Small intestine (tissue), 7 donors: ENCODE measurements around the gene WDR54. TPM values are rescaled to one million over a fixed set of nuclear protein-coding genes. Genes with fewer than 3 reads are reported as not detected.
"Not testable (repeated sequence)": the region's sequence is repeated elsewhere in the genome, so short reads cannot be mapped to it uniquely, and the experiment has no call there.

Experiments used
- DNase-seq, 2 donors: peaks; one replicate each; pipeline versions ENCODE4 v3.0.0 to v3.0.0-alpha.2; 2013
- FAIRE-seq: peaks from 2 replicates; lab custom pipeline; 2012; peaks lifted over from hg19 to GRCh38; lab: Jason Lieb, UNC
- H3K27ac ChIP-seq, 3 donors: one replicate each; pipeline ENCODE4 v1.5.1; 2013; ENCODE audit warnings: low read length in 2 of 3, mild to moderate bottlenecking in 2 of 3, control low read depth in 1 of 3, inconsistent platforms in 1 of 3, low read depth in 1 of 3, moderate library complexity in 1 of 3
- H3K27me3 ChIP-seq, 3 donors: one replicate each; pipeline ENCODE4 v1.6.1; 2013; ENCODE audit warnings: low read length in 3 of 3, inconsistent platforms in 1 of 3; ENCODE audit not compliant: control insufficient read depth in 3 of 3, insufficient read depth in 3 of 3
- H3K36me3 ChIP-seq, 3 donors: one replicate each; pipeline ENCODE4 v1.6.1; 2013; ENCODE audit warnings: low read length in 3 of 3, inconsistent platforms in 1 of 3, low read depth in 1 of 3, mild to moderate bottlenecking in 1 of 3, moderate library complexity in 1 of 3; ENCODE audit not compliant: control insufficient read depth in 3 of 3, insufficient read depth in 2 of 3
- H3K4me1 ChIP-seq, 3 donors: one replicate each; pipeline ENCODE4 v1.6.1; 2013; ENCODE audit warnings: low read length in 2 of 3, inconsistent platforms in 1 of 3, low read depth in 1 of 3, mild to moderate bottlenecking in 1 of 3, moderate library complexity in 1 of 3; ENCODE audit not compliant: control insufficient read depth in 3 of 3, insufficient read depth in 2 of 3
- H3K4me3 ChIP-seq, 3 donors: one replicate each; pipeline ENCODE4 v1.5.1; 2013; ENCODE audit warnings: low read length in 3 of 3, control low read depth in 1 of 3, inconsistent platforms in 1 of 3, low read depth in 1 of 3, mild to moderate bottlenecking in 1 of 3, moderate library complexity in 1 of 3
- H3K9me3 ChIP-seq, 2 donors: one replicate each; pipeline ENCODE4 v1.6.1; 2013; ENCODE audit warnings: low read depth in 1 of 2, low read length in 1 of 2; ENCODE audit not compliant: control insufficient read depth in 2 of 2, insufficient read depth in 1 of 2
- WGBS, 3 donors: extraction: QIAGEN DNeasy Blood & Tissue Kit; methylation state at CpG; one replicate each; pipeline ENCODE4 v1.1.7; 2013; 5-methylcytosine and 5-hydroxymethylcytosine counted together
- polyA plus RNA-seq, 4 donors: library from polyadenylated mRNA; stranded (reverse) in 3 of 4; unstranded in 1 of 4; fragments of 200-250 nt in 3 of 4; fragments of 120-200 nt in 1 of 4; gene quantifications; one replicate each; pipeline versions ENCODE4 v1.2.1 to v1.2.3, GENCODE V29; 2013
- donor health status: healthy with polysubstance abuse.
- donor health status: control.
- donor health status: control.
- donor health status: Bipolar disorder and iron deficiency.
- donor health status: healthy.

Gene WDR54
- polyA plus RNA-seq, 4 donors, result 1.6 to 11.2 (median 6.2) TPM

DNA sequence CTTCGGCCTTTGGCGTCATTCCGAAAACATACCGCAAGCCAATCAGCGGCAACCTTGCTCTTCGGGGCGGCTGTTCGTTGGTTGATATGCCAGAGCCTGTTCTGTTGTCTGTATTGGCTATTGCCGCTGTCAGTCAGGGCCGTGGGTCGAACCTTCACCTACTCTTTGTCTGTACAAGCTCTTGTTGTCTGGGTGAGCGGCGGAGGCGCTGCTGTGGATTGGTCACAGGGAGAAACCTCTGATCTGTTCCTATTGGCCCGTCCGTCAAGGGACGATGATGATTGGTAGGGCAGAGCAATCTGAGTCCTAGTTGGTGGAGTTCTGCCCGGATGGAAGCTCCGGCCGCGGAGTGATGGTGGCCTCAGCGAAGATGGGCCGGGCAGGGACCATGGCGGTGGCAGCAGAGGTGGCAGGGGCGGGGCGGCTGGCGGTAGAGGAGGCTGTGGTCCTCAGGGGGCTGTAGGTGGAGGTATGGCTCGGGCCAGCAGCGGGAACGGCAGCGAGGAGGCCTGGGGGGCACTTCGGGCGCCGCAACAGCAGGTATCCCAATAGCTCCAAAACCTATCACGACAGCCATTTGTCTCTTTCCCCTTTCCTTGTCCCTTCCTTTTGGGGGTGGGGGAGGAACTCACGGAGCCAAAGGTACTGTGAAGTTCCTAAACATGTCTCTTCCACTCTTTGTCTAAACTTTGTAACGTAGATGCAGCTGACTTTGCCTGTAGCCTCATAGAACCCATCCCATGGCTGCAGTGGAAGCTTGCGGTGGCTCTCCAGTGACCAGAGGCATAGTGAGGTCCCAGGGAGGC lies 36.8 kb downstream of the WDR54 start, which contains the start of gene WBP1:
TSS of gene WBP1 (plus strand) at position 307 of the 806 bp plus-strand sequence. CDS start at position 472, 165 bp downstream.
- Histone ChIP-seq H3K36me3 (peaks cover 3 to 32% (median 7%) of the 10 kb centered on the region in 3 donors), H3K27me3 (no peaks in the 10 kb centered on the region), H3K4me3 (peak within 1 kb of the TSS; percentile 39 to 92 (median 72)), H3K27ac (peak within 1 kb of the TSS; percentile 92 to 98 (median 97)), H3K4me1 (peaks cover 3 to 44% (median 9%) of the 10 kb centered on the region in 3 donors), H3K9me3 (no peaks in the 10 kb centered on the region)
- peak; percentile 100 for DNase-seq
- FAIRE-seq, result peak; percentile 70
- 0 to 1% (median 0%) methylated on average over 32 to 38 of the region's 38 CpGs for WGBS, 3 donors

DNA sequence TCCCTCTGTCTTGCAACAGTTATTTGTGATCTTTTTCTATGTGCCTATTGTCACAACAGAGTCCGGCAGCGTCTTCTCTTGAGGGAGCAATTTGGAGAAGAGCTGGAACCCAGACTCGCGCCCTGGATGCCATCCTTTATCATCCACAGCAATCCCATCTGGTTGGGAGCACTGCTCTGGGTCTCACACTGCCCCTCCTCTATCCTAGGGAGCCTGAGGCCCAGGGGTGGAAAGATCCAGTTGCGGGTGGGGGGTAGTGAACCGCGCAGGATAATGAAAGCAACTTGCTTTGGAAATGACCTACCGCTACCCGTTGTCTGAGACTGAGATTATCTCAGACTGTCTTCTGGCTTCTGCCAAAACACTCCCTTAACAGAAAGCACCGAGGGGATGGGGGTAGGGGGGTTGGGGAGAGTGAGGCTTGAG lies 37.4 kb downstream of the WDR54 start:
- 0 to 2% (median 2%) methylated on average over 10 of the region's 10 CpGs for WGBS, 3 donors

DNA sequence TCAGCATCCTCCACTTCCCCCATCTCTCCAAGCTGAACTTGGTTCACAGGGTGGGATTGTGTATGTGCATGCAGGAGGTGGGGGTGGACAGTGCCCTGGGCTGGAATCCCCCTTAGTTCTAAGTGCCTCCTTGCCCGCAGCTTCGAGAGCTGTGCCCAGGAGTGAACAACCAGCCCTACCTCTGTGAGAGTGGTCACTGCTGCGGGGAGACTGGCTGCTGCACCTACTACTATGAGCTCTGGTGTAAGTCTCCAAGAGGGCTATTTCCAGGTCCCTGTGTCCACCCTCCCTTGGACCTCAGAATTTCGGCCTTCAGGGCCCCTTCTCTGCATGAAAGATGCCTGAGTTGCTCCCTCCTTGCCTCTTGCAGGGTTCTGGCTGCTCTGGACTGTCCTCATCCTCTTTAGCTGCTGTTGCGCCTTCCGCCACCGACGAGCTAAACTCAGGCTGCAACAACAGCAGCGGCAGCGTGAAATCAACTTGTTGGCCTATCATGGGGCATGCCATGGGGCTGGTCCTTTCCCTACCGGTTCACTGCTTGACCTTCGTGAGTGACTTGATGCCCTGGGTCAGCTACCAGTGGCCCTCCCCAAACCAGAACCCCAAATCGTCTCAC lies 38.1 kb downstream of the WDR54 start:
- Histone ChIP-seq H3K4me1 (peaks cover 3 to 48% (median 9%) of the 10 kb centered on the region in 3 donors), H3K36me3 (peaks cover 3 to 37% (median 7%) of the 10 kb centered on the region in 3 donors)
- H3K27me3 ChIP-seq, H3K9me3 ChIP-seq, FAIRE-seq, H3K27ac ChIP-seq, H3K4me3 ChIP-seq: not testable (repeated sequence)
- WGBS, 3 donors, result 56 to 77% (median 64%) methylated on average over 13 of the region's 13 CpGs
- DNase-seq, result peak in 1 of 2 donors; percentile 2

More for the DNA sequence above, 37.4 kb downstream of the WDR54 start:
- Histone ChIP-seq H3K4me3 (peak overlapping the region; percentile 39 to 92 (median 72)), H3K4me1 (peaks cover 3 to 46% (median 9%) of the 10 kb centered on the region in 3 donors), H3K27ac (peak overlapping the region; percentile 16 to 73 (median 32)), H3K27me3 (no peaks in the 10 kb centered on the region), H3K9me3 (no peaks in the 10 kb centered on the region), H3K36me3 (peaks cover 3 to 32% (median 7%) of the 10 kb centered on the region in 3 donors)
- DNase-seq, result peak in 1 of 2 donors; percentile 26
- FAIRE-seq, result no peak

DNA sequence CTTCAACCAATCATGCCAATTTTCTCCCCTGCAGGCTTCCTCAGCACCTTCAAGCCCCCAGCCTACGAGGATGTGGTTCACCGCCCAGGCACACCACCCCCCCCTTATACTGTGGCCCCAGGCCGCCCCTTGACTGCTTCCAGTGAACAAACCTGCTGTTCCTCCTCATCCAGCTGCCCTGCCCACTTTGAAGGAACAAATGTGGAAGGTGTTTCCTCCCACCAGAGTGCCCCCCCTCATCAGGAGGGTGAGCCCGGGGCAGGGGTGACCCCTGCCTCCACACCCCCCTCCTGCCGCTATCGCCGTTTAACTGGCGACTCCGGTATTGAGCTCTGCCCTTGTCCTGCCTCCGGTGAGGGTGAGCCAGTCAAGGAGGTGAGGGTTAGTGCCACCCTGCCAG lies 38.7 kb downstream of the WDR54 start:
- not testable (repeated sequence) for H3K4me3 ChIP-seq, H3K9me3 ChIP-seq, DNase-seq, FAIRE-seq, H3K27me3 ChIP-seq, H3K27ac ChIP-seq
- 56 to 67% (median 61%) methylated on average over 5 to 10 of the region's 10 CpGs for WGBS, 3 donors
- Histone ChIP-seq H3K36me3 (peaks cover 3 to 38% (median 7%) of the 10 kb centered on the region in 3 donors), H3K4me1 (peaks cover 3 to 47% (median 9%) of the 10 kb centered on the region in 3 donors)

DNA sequence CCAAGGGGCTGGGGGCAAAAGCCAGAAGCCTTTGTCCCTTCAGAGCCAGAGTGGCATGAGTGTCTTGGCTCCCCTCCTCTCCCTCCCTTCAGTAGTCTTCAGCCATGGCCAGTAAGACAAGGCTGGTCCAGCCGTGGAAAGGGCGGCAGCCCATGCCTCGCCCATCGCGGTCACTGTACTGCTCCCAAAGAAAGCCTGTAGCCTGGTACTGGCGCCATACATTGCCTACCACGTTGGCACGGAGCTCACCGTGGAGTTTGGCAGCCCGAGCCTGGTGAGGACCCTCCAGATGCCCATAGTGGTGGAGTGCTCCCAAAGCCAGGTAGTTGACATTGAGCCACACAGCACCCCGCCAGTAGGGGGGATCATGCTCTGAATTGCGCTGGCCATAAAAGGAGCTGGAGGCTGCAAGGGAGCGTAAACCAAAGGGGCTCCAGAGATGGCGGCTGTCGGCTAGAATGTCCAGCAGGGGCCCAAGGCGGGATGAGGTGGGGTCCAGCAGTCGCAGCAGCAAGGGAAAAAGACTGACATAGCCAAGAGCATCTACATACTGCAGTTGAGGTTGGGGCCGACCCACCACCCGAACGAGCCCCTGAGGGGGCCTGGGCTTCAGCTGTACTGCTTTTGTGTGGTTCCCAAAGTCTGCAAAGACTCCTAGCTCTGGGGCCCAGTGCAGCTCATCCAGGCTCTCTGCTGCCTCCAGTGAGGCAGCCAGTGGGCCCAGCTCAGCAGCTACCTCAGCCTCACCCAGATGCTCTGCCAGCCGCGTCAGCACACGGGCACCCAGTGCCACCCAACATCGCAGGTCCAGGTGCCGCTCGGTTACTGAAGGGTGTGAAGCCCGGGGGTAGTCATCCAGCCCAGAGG lies 39.9 kb downstream of the WDR54 start:
- Histone ChIP-seq H3K4me1 (peaks cover 0 to 36% (median 4%) of the 10 kb centered on the region in 3 donors), H3K4me3 (no peak overlapping the region), H3K27ac (no peak overlapping the region), H3K9me3 (no peaks in the 10 kb centered on the region), H3K27me3 (no peaks in the 10 kb centered on the region), H3K36me3 (peaks cover 3 to 34% (median 7%) of the 10 kb centered on the region in 3 donors)
- DNase-seq (peak in 1 of 2 donors; percentile 24), FAIRE-seq (no peak)
- WGBS, 3 donors, result 85 to 89% (median 88%) methylated on average over 27 of the region's 27 CpGs

DNA sequence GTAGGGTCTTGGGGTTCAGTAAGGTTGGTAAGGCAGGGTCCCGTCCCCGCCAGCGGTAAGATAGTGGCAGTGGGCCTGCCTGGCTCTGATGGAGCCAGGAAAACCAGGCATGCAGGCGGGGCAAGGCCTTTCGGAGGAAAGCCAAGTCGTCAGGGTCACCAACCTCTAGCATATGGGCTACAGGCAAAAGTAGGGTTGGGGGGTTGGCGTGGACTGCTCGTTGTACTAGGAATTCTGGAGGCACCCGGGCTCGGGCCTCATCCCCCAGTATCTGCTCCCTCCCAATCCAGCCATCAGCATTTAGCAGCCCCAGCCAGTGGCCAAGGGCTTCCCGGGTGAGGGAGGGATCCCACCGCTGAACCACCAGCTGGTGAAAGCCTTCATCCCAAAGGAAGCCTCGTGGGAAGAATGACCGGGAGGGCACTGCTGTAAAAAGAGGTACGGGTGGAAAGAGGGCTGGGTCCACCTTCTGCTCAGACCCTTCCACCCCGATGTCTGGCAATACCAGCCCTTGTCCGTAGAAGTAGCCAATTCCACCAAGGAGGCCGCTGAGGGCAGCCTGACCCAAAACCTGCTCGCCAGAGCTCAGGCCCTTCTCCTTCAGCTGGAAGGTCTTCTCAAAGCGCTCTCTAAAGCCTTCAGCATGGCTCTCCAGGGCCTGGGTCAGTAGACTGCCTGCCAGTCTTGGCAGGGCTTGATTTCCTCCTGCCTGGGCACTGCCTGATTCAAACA lies 40.7 kb downstream of the WDR54 start:
- WGBS, 3 donors, result 85 to 88% (median 86%) methylated on average over 19 to 20 of the region's 20 CpGs
- Histone ChIP-seq H3K36me3 (peaks cover 3 to 34% (median 7%) of the 10 kb centered on the region in 3 donors), H3K9me3 (no peaks in the 10 kb centered on the region), H3K27ac (peak overlapping the region in 1 of 3 donors; percentile 71), H3K27me3 (no peaks in the 10 kb centered on the region), H3K4me3 (no peak overlapping the region), H3K4me1 (peaks cover 0 to 28% (median 4%) of the 10 kb centered on the region in 3 donors)
- FAIRE-seq (no peak), DNase-seq (no peak)

DNA sequence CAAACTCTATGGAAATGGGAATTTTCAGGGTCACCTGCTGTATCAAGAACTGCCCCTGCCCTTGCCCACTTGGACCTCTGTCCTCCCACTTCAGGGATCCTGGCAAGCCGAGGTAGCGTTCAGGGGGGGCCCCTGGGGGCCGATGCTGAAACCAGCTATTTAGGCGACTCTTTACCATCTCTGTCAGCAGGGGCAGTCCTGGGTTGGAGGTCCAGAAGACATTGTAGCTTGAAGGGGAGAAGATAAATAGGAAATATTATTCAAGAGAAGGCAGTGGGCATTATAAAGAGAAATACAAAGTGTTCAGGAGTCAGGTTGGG lies 41.2 kb downstream of the WDR54 start:
- 33 to 71% (median 70%) methylated on average over 4 of the region's 4 CpGs for WGBS, 3 donors

More for the DNA sequence above, 41.2 kb downstream of the WDR54 start:
- peaks cover 3 to 34% (median 7%) of the 10 kb centered on the region in 3 donors for H3K36me3 ChIP-seq
- H3K4me1 ChIP-seq, result peaks cover 0 to 28% (median 4%) of the 10 kb centered on the region in 3 donors
- H3K4me3 ChIP-seq, result peak overlapping the region in 1 of 3 donors; percentile 0
- DNase-seq (no peak), FAIRE-seq (no peak)
- H3K27ac ChIP-seq, result peak overlapping the region; percentile 53 to 93 (median 71)
- no peaks in the 10 kb centered on the region for H3K27me3 ChIP-seq
- H3K9me3 ChIP-seq, result no peaks in the 10 kb centered on the region
